Brain microvascular endothelial cell (primary cell): Measurements from ENCODE around the gene NCOA5.

Experiments
- DNase-seq: peaks from one replicate; pipeline ENCODE4 v3.0.0-alpha.2; 2020
- H3K27ac ChIP-seq: fragments of 250-450 bp; sonication (Bioruptor Pico); 2 replicates; pipeline ENCODE4 v1.5.1; 2020; ENCODE audit warnings: mild to moderate bottlenecking, moderate library complexity
- H3K27me3 ChIP-seq: fragments of 250-450 bp; sonication (Bioruptor Pico); replicated peaks from 2 replicates; pipeline ENCODE4 v1.5.1; 2020; ENCODE audit warnings: mild to moderate bottlenecking
- H3K36me3 ChIP-seq: fragments of 250-450 bp; sonication (Bioruptor Pico); replicated peaks from 2 replicates; pipeline ENCODE4 v1.5.1; 2020; ENCODE audit warnings: mild to moderate bottlenecking
- H3K4me3 ChIP-seq: 2 replicates; pipeline ENCODE4 v1.5.1; 2011; ENCODE audit warnings: low read depth, mild to moderate bottlenecking, control low read depth, low read length, moderate library complexity
- in situ Hi-C: cut with HindIII; loops from 2 replicates; pipeline ENCODE4 v1.10.0; 2017; ENCODE audit warnings: low sequenced_read_pairs, low pct_ligation_motif_present
- TF ChIP-seq, protein P1 (sequence below): IDR thresholded peaks from 2 replicates; pipeline ENCODE4 v1.5.1; 2011; ENCODE audit warnings: low read depth, mild to moderate bottlenecking, moderate library complexity, low read length, control low read depth, inconsistent platforms; ENCODE audit errors: missing control alignments

Gene NCOA5

DNA sequence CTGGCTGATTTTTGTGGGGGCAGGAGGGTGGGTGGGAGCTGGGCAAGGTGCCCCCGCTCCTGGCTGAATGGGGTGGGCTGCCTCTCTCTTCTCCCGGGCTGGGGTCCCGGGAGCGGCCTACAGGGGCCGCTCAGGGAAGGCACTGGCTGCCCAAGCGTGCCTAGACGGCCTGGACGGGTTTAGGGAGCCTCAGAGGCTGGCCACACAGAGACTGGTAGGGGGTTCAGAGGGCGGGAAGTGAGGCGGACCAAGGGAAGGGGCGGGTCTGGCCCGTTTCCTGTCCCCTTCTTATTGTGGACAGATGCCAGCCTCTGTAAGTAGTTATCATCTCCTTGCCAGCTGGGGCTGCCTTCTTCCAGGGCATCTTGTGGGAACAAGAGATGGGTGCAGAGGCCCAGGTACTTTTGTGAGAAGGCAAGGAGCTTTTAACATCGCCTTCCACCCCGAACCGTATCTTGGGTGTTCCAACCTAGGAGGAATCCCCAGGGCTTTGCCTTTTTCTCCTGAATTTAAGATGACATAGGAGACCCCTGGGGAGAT lies 28.8 kb upstream of the NCOA5 start:
- H3K27me3 ChIP-seq: no peaks in the 10 kb centered on the region
- H3K27ac ChIP-seq: no peak overlapping the region
- TF ChIP-seq, protein P1, sequence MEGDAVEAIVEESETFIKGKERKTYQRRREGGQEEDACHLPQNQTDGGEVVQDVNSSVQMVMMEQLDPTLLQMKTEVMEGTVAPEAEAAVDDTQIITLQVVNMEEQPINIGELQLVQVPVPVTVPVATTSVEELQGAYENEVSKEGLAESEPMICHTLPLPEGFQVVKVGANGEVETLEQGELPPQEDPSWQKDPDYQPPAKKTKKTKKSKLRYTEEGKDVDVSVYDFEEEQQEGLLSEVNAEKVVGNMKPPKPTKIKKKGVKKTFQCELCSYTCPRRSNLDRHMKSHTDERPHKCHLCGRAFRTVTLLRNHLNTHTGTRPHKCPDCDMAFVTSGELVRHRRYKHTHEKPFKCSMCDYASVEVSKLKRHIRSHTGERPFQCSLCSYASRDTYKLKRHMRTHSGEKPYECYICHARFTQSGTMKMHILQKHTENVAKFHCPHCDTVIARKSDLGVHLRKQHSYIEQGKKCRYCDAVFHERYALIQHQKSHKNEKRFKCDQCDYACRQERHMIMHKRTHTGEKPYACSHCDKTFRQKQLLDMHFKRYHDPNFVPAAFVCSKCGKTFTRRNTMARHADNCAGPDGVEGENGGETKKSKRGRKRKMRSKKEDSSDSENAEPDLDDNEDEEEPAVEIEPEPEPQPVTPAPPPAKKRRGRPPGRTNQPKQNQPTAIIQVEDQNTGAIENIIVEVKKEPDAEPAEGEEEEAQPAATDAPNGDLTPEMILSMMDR: no peak
- peak overlapping the region; percentile 56 for H3K4me3 ChIP-seq
- no peaks in the 10 kb centered on the region for H3K36me3 ChIP-seq
- in situ Hi-C loops: no loop called here
- no peak for DNase-seq

DNA sequence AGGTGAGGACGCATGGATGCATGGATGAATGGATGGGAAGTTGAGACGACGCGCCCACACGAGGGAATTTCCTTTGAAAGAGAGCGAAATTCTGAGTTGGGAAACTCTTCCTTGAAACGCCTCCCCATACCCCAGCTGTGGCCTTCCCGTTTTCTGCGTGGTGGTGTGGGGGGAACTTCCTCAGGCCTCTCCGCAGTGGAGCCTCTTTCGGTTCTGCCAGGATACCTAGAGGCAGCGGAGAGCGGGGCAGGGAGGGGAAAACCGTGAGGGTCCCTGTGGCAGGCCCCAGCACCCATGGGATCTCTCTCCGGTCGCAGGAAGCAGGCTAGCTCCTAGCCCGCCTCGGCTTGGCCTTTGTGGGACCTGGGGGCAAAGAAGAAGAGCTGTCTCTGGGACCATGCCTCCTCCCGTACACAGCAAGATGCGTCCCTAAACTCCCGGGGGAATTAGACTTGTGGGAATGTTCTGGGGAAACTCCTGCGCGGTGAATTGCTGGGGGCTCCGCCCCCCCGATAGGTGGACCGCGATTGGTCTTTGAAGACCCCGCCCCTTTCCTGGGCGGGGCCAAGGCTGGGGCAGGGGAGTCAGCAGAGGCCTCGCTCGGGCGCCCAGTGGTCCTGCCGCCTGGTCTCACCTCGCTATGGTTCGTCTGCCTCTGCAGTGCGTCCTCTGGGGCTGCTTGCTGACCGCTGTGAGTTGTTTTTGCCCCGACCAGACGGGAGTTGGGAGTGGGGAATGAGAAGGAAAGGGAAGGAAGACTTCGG lies 28.1 kb upstream of the NCOA5 start, which contains the start of gene CD40:
Gene CD40 (plus strand): TSS at position 611 of the 764 bp plus-strand sequence. CDS start 30 bp downstream, at position 641.
- Histone ChIP-seq H3K4me3 (peak within 1 kb of the TSS; percentile 56), H3K27me3 (no peaks in the 10 kb centered on the region), H3K27ac (no peak within 1 kb of the TSS), H3K36me3 (no peaks in the 10 kb centered on the region)
- TF ChIP-seq, protein P1: no peak
- in situ Hi-C loops: no loop called here
- peak; percentile 56 for DNase-seq

DNA sequence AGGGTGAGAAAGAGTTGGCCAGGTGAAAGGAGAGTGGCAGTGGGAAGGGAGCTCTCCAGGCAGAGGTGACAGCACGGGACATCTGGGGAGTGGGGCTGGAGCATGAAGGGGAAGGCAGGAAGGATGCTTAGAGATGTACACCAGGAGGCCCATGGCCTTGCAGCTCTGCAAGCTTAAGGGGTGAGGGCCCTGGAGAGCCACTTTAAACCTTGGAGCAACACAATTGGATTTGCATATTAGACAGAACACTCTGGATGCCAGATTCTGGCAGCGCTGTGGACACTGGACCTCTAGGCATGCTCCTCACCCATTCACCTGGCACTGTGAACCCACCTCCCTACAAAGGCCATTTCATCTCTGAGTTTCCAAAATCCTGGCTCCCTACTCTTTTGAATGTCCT lies 24.7 kb upstream of the NCOA5 start:
- no peak for DNase-seq
- H3K27me3 ChIP-seq: peaks cover 5% of the 10 kb centered on the region
- no peak overlapping the region for H3K4me3 ChIP-seq
- TF ChIP-seq, protein P1: no peak
- no peak overlapping the region for H3K27ac ChIP-seq
- H3K36me3 ChIP-seq: no peaks in the 10 kb centered on the region
- in situ Hi-C loops: no loop called here

DNA sequence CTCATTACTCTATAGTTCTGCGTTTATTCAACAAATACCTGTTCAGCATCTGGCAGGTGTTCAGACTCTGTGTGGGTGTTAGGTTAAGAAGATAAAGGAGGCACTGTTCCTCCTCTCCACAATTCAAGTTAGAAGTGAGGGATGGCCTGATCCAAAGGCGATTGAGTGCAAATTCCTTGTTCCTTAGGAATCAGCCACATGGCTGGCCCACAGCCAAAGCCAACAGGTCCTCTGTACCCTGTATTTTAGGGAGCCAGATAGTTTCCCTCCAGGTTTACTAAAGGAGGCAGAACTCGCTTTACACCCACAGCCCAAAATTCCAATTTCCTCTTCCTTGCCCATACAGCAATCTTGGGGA lies 23.3 kb upstream of the NCOA5 start:
- DNase-seq: no peak
- H3K4me3 ChIP-seq: no peak overlapping the region
- TF ChIP-seq, protein P1: no peak
- no peaks in the 10 kb centered on the region for H3K36me3 ChIP-seq
- H3K27me3 ChIP-seq: peaks cover 5% of the 10 kb centered on the region
- in situ Hi-C loops: no loop called here
- no peak overlapping the region for H3K27ac ChIP-seq

- no peaks in the 10 kb centered on the region for H3K36me3 ChIP-seq
- H3K27ac ChIP-seq: no peak overlapping the region
- peaks cover 5% of the 10 kb centered on the region for H3K27me3 ChIP-seq
These were observed 22.8 kb upstream of the NCOA5 start for GRCh38 chr20:46112430-46113112.

More at GRCh38 chr20:46112430-46113112, 22.8 kb upstream of the NCOA5 start:
- in situ Hi-C loops: no loop called here
- TF ChIP-seq, protein P1: no peak
- no peak for DNase-seq
- no peak overlapping the region for H3K4me3 ChIP-seq
